IPS DF 19.7 (cell line): ENCODE results near the gene HOXD12.

Experiments
- DNase-seq: peaks from one replicate; pipeline ENCODE4 v3.0.0-alpha.2; 2013; ENCODE audit warnings: low read depth, low spot score

HOXD12 gene, protein sequence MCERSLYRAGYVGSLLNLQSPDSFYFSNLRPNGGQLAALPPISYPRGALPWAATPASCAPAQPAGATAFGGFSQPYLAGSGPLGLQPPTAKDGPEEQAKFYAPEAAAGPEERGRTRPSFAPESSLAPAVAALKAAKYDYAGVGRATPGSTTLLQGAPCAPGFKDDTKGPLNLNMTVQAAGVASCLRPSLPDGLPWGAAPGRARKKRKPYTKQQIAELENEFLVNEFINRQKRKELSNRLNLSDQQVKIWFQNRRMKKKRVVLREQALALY

DNA sequence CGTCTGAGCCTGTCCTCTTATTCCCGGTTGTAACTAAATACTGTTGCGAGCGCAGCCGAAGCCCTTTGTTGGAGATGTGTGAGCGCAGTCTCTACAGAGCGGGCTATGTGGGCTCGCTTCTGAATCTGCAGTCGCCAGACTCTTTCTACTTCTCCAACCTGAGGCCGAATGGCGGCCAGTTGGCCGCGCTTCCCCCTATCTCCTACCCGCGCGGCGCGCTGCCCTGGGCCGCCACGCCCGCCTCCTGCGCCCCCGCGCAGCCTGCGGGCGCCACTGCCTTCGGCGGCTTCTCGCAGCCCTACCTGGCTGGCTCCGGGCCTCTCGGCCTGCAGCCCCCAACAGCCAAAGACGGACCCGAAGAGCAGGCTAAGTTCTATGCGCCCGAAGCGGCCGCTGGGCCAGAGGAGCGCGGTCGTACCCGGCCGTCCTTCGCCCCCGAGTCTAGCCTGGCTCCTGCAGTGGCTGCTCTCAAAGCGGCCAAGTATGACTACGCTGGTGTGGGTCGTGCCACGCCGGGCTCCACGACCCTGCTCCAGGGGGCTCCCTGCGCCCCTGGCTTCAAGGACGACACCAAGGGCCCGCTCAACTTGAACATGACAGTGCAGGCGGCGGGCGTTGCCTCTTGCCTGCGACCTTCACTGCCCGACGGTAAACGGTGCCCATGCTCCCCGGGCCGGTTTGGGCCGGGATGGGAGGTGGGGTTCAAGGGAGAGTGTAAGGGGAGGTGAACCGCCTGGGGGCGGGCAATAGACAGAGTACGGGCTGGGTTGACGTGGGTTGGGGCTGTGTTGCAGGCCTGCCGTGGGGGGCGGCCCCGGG lies at the start of gene HOXD12:
HOXD12 (plus strand) TSS at position 68 of the 819 bp plus-strand sequence; CDS start at position 75, 7 bp downstream.
- DNase-seq = no peak

DNA sequence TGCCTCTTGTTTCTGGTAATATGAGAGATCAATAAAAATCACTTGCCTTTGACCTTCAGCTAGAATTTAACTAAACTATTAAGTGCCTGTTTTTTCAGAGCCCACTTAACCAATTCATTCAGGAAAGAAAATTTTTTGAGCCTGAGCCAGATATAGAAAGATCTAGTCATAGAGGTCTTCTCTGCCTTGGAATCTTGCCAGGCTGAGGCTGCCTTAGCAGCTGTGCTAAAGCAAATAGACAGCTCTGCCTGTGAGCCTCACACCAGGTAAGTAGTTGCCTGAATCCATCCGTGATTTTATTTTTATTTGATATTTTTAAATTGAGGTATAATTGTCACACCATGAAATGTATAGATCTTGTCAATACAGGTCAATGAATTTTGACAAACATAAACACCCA lies 43.2 kb upstream of the HOXD12 start:
- no peak for DNase-seq

DNA sequence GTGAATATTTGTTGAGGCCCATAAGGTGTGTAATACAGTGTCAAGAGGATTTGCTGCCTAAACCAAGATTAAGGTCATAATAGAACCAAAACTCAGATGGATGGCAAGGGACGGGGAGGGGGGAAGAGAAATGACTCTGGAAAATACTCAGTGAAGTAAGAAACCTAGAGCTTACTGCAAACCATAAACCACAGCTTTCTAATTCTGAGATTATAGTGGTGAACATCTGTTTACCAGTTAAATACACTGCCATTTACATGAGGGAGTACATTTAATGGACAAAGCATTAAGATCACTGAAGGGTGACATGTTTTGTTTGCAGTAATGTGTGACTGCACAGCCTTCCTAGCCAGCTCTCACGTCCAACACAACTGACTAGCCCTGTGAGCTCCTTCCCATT lies 35.6 kb upstream of the HOXD12 start:
- DNase-seq = no peak

DNA sequence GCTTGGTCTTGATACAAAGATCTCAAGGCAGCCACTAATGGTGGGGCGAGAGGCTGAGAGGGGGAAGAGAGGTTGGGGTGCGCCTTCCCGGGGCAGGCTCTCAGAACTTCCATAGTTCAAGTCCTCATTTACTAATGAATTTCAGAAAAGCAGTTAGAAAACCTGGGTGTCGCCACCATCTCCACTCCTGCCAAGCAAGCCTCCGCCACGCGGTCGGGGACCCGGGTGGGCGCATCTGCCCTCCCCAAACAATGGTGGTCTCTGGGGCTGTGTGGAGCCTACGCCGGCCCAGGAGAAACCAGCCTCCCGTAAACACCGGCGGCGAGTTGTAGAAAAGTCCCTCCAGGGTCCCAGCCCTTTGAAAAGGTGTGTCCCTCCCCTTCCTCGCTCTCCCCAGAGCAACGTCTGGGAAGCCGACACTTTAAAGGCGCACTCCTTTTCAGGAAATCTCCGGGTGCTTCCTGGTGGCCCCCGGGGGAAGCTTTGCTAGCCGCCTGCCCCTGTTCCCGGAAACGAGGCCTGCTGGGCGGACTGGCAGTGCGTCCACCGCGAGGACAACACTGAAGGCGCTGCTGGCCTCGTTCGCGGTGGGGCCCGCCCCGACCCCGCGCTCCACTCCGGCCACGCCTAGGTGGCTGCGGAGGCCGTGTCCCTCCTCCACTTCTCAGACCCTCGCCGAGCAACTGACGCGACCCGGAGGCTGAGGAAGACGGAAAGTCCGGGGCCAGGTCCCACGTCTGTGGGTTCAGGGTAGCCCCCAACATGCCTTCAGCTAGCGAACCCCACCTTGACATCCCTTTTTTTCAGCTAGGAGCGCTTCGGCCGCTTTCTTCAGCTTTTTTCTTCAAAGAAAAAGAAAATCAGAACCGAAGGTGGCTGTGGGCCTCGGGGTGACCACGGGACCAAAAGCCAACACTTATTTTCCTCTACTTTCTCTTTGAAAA lies 32.7 kb upstream of the HOXD12 start:
- no peak for DNase-seq

DNA sequence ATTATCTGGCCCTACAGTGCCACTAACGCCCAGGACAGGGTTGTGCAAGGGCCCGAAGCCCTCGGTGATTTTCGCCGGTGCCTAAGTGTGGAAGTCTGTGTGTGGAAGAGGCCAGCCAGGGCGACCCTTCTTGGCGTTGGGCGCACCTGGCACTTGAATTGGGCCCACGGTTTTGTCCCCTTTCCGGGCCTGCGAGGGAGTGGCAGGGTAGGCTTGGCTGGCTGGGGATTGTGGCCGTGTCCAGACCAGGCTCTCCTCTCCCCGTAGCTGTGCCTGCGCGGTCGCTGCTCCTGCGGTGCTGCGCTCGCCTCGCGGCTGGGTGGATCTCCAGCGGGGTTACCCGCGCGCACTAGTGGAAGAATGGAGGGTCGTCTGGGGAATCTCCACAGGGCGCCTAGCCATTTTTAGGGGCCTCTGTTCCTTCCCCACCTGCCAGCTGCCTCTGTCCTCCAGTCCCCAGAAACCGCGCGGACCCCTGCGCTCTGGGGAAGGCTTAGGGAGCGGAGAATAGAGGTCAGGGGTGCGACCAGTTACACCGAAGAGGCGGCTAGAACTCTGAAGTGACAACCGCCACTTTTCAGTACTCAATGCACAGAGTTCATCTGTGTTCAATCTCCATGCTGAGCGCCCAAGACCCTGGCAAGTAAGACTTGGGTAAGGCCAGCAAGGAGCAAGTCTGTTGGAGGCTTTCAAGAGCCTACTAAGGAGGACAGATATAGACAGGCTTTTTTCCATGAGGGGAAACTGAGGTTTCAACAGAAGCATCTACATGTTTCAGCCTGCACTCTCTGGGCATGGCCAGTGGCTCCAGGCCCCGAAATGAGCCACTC lies 31.8 kb upstream of the HOXD12 start:
- no peak for DNase-seq

DNA sequence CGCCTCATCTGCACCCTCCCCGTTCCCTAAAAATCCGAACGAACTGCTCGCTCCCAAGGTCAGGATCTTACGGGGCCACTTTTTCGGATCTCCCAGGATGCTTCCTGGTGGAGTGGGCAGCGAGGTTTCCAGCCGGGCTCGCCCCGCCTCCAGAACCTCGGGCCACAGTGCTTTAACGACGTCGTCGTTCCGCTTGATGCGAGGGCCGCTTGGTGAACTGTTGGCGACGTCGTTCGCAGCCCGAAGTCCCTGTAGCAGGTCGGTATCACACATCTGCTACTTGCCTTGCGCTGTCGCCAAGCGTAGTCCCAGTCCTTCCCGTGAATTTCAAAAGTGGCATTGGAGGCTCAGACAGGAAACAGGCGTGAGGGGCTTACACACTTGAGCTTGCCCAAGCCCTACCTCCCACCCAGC lies 31.2 kb upstream of the HOXD12 start:
- no peak for DNase-seq

DNA sequence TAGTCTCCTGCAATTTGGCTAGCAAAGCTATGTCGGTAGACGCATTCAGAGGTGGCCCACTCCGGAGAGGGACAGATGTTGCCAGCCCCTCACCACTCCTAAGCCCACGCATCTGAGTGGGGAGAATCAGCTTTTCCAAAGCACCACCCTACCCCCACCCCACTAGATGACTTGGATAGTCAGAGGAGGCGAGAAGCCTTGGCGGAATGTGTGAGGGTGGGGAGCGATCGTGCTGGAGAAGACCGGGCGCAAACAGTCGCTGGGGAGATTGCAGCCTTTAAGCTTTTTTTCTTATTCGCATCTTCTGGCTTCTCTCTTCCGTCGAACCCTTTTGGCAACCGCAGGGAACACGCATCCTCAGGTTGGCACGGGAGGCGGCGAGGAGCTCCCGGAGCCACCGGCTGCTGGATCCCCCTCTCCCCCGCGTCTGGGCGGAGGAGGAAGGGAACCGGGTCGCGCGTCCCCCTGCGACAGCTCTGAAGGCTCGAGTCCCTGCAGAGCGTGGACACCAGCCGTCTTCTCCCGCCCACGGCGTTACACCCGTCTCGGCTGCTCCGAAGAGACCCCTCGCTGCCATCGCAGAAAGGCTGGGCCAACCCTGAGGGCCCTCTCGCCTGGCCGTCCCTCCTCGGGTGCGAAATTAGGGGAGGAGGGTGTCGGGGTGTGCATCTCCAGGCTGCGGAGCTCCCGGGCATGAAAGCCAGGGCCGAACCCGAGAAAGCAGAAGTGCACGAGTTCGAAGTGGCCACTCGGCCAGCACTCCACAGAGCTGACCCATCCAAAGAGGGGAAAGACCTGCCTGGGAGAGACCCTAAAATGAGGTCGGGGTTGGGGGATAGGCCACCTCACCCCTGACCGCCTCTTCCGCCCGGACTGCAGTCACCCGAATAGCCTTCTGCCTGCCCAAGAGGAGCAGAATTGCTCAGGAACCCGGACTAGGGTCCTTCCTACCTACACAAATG lies 28.0 kb upstream of the HOXD12 start:
- no peak for DNase-seq

DNA sequence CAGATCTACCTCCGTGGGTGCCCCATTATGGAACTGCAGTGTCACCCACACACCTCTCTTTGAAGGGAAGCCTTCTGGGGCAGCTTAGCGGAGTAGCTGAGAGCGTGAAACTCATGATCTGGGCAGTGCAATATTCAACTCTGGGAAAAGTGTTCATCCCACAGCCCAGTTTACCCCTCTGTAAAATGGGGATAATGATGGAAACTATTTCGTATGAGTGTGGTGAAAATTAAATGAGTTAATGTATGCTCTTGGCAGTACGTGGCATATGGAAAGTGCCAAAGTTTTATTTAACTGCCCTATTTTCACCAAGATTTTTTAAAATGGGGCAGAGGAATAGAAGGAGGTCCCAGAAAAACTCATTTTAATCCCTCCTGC lies 27.3 kb upstream of the HOXD12 start:
- DNase-seq = no peak

DNA sequence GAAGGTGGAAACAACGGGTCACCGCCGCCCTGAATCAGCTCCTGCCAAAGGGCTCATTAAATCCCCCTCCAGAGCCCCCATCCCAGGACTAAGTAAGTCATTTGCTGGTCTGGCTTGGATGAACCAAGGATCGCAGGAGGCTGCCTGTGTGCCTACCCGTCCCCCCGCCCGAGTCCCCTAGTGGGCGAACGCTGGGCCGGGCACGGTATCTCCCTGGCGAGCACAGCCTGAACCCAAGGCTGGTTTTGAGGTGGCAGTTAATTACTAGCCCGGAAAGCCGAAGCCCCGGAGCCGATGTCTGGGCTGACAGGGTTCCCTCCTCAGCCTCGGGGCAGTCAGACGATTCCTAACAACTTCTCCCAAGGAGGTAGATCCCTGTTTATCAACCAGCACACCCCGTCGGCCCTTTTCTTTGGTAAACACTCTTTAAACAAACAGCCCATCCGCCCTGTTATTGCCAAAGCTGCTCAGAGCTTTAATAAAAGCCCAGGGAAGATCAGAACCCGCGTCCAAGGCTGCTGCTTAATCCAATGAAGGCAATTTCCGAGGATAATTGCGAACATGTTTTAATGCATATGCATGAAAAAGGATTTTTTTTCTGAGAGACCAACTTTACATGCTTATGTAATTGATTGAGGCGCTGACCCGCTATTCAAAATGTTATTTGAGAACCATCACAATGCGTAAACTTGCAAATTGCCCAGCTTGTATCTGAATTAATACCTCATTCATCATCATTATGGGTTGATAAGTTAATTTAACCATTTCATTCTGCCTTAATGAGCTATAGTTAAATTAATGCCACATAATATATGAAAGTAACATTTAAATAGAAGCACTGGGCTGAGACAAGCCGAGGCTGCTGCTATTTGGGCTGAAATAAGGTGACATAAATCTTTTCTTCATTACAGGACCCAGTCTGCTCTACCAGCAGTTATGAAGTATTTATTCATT lies 26.4 kb upstream of the HOXD12 start:
- DNase-seq = no peak

DNA sequence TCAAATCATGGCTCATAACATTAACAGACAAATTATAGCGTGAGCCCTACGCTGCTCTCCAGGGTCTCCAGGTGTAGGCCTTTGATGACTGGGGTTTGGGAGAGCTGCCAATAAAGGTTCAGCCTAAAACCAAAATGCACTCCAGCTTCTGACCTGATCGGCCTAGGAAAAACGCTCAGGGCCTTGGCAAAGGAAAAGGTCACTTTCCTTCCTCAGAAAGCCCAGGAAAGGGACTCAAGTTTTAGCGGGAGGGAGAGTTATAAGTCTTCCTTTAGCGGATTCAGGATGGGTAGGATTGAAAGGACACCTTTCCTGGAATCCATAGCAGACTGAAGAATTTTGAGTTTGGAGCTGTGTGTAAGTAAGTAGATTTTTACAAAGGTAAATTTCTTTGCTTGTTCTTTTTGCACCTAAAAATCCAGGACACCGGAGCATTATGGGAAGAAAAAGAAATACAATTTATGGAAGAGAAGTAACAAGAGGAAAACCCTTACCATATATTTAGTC lies 24.6 kb upstream of the HOXD12 start:
- no peak for DNase-seq

DNA sequence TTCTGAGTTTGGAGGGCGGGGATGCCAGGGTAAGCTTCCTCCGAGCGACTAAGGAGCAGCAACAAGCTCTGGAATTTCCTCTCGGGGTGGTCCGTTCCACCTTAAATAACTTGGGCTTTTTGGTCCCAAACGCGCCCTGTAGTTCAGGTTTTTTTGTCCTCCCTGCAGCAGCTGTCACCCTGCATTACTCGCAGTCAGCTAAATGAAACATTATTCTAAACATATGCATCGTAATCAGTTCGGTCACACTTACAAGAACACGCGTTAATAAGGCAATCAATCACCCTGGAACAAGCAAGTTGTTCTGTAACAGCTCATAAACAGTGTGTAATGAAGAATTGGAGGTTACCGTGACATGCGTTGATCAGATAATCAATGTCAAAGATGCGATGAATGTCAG lies 24.1 kb upstream of the HOXD12 start:
- no peak for DNase-seq

DNA sequence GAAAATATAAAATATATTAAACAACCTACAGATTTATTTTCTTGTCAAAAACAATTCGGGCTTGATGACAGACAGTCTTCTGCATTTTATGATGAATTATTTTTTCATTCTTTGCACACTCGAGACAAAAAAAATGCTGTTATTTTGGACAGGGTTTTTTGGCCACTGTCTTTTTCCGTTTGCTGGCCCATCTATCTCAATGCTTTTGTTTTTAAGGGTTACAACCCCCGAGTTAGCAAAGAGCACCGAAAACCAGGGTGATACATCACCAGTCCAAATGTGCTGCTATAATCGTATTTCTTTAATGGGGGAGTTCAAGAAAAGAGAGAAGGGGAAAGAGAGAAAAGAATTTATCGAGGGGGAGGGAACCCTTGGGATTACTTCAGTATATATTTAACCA lies 23.5 kb upstream of the HOXD12 start:
- no peak for DNase-seq

DNA sequence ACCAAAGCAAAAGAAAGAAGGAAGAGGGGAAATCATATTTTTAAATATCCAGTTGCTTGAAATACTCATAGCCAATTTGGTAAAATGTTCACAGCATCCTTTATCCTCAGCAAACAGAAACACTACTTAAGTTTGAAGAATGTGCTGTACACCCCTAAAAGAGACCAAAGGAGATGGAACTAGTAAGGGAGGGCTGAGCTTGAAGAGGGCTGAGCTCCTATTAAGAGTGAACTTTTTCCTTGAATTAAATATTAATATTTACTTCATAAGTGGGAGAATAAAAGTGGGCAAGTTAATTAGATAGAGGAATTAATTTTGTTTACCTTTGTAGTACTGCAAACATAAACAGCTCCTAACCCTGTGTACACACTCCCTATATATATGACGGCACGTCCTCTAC lies 22.8 kb upstream of the HOXD12 start:
- DNase-seq = no peak

DNA sequence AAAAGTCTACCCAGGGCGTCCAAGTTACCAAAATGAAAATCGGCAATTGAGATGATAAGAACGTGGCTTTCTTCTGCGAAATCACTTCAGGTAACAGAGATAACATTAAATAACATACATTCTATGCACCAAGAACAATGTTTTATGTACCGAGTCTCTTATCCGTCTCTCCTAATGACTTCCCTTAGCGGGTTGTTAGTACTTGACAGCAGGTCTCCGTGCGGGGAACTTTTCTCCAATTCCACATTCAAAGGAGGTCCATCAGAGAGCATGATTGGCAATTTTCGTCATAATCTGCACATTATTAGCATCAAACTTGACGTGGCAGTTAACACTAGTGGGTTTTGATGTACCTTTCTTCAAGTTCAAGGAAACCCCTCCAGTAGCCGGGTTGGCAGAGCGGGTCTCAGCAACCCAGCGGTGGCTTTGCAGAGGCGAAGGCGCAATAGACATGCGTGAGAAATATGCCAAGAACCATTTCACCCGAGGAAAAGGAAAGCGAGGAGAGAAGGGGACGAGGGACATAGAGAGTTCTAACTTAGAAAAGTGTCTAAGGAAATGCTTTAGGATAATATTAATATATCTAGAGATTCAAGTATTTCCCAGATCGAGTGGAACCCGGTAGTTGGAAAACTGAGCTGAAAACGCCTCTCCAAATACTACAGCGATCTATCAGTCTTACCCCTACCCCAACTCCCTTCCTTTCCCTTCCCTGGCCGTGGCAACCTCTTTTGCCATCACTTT lies 20.9 kb upstream of the HOXD12 start:
- no peak for DNase-seq

DNA sequence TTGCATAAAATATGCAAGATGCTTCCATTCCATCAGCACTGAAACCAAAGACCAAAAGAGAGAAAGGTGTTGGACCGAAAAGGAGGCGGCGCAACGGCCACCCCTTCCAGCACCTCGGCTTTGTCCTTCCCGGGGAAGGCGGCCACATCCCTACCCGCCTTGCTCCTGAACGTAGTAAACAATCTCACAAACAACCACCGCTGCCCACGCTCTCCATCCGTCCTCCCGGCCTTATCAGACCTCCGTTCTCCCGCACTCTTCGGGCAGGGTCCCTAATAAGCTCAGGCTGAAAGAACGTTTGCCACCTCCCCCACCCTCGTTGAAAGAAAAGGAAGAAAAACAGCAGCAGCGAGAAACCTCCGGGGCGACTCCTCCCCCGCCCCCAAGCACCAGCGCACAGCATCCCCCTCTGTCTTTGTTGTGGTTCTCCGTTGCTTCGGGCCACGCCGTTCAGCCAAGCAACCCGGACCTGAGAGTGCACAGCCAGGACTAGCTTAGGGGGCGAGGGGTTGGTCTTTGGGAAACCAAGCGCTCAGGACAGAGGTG lies 20.2 kb upstream of the HOXD12 start:
- DNase-seq = no peak

DNA sequence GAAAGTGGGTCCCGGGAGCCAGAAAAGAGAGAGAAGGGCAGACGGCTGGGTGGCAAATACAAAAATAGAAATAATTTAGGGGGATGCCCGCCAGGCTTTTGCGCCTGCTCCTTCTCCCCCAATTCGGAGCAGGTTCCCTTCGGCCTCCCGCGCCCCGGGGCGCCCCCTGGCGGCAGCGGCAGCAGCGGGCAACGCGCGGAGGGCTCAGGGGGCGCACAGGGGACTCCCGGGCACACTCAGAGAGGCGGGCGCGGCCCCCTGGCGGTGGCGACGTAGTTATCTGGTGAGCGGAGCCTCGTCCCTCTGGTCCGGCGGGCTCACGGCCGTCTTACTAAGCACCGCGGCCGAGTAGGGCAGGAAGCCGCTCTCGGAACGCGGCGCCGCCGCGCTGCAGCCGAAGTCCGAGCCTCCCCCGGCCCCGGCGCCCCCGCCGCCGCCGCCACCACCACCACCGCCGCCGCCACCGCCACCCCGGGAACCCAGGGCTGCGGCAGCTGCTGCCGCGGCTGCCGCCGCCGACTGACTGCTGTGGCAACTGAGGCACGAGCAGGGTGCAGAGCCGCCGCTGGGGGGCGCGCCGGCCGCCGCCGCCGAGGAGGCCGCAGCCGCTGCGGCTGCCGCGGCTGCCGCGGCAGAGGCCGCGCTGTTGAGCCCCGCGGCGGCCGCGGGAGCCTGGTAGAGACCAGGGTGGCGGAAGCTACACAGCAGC lies 19.6 kb upstream of the HOXD12 start:
- no peak for DNase-seq
